WTC11 (cell line): Measurements from ENCODE around the gene FAM169A.

Experiments
- CBFB ChIP-seq: sonication (generic); formaldehyde crosslinking; IDR thresholded peaks from 2 replicates; pipeline ENCODE4 v1.8.1; 2022; ENCODE audit warnings: mild to moderate bottlenecking, low read depth, missing genetic modification reagents
- JAZF1 ChIP-seq: fragments of 250-450 bp; sonication (Bioruptor Pico); IDR thresholded peaks from 2 replicates; pipeline ENCODE4 v1.9.0; 2021; ENCODE audit warnings: moderate library complexity, mild to moderate bottlenecking, inconsistent platforms
- NFYB ChIP-seq: sonication (generic); formaldehyde crosslinking; conservative IDR thresholded peaks from 2 replicates; pipeline ENCODE4 v1.8.0; 2022; ENCODE audit warnings: low read depth, missing genetic modification reagents
- NR3C1 ChIP-seq: sonication (generic); formaldehyde crosslinking; conservative IDR thresholded peaks from 2 replicates; pipeline ENCODE4 v1.8.1; 2023; ENCODE audit warnings: low read depth, mild to moderate bottlenecking, missing genetic modification reagents
- SMAD4 ChIP-seq: sonication (generic); formaldehyde crosslinking; IDR thresholded peaks from 2 replicates; pipeline ENCODE4 v1.8.0; 2022; ENCODE audit warnings: mild to moderate bottlenecking, missing genetic modification reagents
- SP1 ChIP-seq: sonication (generic); formaldehyde crosslinking; conservative IDR thresholded peaks from 2 replicates; pipeline ENCODE4 v1.8.1; 2022; ENCODE audit warnings: missing genetic modification reagents
- TEAD4 ChIP-seq: sonication (generic); formaldehyde crosslinking; IDR thresholded peaks from 2 replicates; pipeline ENCODE4 v1.8.0; 2022; ENCODE audit warnings: mild to moderate bottlenecking, missing genetic modification reagents
- TP53 ChIP-seq: sonication (generic); formaldehyde crosslinking; IDR thresholded peaks from 2 replicates; pipeline ENCODE4 v1.8.1; 2023; ENCODE audit warnings: mild to moderate bottlenecking, missing genetic modification reagents
- ZNF138 ChIP-seq: sonication (generic); formaldehyde crosslinking; conservative IDR thresholded peaks from 2 replicates; pipeline ENCODE4 v1.8.1; 2022; ENCODE audit warnings: mild to moderate bottlenecking, moderate library complexity, missing genetic modification reagents
- ZNF396 ChIP-seq: fragments of 250-450 bp; sonication (Bioruptor Pico); IDR thresholded peaks from 2 replicates; pipeline ENCODE4 v1.8.0; 2021; ENCODE audit warnings: mild to moderate bottlenecking, moderate library complexity, borderline replicate concordance
- TF ChIP-seq, protein P1 (sequence below): fragments of 200-600 bp; IDR thresholded peaks from 2 replicates; pipeline ENCODE4 v1.8.0; 2022; ENCODE audit warnings: antibody characterized with exemption
- TF ChIP-seq, protein P2 (sequence below): sonication (generic); formaldehyde crosslinking; IDR thresholded peaks from 2 replicates; pipeline ENCODE4 v1.8.1; 2023; ENCODE audit warnings: mild to moderate bottlenecking, moderate library complexity, missing genetic modification reagents
- TF ChIP-seq, protein P3 (sequence below): sonication (generic); formaldehyde crosslinking; IDR thresholded peaks from 2 replicates; pipeline ENCODE4 v1.8.0; 2022; ENCODE audit warnings: mild to moderate bottlenecking, missing genetic modification reagents

DNA sequence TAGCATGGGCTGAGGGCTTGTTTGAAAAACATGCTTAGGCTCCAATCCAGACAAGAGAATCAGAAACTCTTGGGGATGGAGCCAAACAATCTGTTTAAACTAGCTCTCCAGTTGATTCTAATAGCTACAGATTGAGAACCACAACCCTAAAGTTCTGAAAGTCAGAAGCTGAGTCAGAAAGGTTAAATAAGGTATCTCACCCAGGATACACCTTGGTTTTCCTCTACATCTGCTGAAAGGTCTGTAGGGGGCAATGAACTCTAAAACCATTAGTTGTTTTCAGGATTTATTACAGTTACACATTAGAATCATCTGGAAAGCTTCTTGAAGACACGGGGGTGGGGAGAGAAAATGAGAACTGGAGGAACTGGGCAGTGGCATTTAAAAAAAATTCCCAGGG is 104.9 kb downstream of the FAM169A start:
- TF ChIP-seq ZNF138 (CRISPR knock-in tag) (no peak), TEAD4 (CRISPR knock-in tag) (no peak), ZNF396 (CRISPR knock-in tag) (no peak), NFYB (CRISPR knock-in tag) (no peak), TP53 (CRISPR knock-in tag) (no peak), CBFB (CRISPR knock-in tag) (no peak), NR3C1 (no peak), SP1 (no peak), JAZF1 (CRISPR knock-in tag) (no peak), SMAD4 (no peak)
- TF ChIP-seq, protein P1, sequence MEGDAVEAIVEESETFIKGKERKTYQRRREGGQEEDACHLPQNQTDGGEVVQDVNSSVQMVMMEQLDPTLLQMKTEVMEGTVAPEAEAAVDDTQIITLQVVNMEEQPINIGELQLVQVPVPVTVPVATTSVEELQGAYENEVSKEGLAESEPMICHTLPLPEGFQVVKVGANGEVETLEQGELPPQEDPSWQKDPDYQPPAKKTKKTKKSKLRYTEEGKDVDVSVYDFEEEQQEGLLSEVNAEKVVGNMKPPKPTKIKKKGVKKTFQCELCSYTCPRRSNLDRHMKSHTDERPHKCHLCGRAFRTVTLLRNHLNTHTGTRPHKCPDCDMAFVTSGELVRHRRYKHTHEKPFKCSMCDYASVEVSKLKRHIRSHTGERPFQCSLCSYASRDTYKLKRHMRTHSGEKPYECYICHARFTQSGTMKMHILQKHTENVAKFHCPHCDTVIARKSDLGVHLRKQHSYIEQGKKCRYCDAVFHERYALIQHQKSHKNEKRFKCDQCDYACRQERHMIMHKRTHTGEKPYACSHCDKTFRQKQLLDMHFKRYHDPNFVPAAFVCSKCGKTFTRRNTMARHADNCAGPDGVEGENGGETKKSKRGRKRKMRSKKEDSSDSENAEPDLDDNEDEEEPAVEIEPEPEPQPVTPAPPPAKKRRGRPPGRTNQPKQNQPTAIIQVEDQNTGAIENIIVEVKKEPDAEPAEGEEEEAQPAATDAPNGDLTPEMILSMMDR: no peak
- TF ChIP-seq, protein P2, sequence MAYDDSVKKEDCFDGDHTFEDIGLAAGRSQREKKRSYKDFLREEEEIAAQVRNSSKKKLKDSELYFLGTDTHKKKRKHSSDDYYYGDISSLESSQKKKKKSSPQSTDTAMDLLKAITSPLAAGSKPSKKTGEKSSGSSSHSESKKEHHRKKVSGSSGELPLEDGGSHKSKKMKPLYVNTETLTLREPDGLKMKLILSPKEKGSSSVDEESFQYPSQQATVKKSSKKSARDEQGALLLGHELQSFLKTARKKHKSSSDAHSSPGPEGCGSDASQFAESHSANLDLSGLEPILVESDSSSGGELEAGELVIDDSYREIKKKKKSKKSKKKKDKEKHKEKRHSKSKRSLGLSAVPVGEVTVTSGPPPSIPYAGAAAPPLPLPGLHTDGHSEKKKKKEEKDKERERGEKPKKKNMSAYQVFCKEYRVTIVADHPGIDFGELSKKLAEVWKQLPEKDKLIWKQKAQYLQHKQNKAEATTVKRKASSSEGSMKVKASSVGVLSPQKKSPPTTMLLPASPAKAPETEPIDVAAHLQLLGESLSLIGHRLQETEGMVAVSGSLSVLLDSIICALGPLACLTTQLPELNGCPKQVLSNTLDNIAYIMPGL (CRISPR knock-in tag): no peak
- TF ChIP-seq, protein P3, sequence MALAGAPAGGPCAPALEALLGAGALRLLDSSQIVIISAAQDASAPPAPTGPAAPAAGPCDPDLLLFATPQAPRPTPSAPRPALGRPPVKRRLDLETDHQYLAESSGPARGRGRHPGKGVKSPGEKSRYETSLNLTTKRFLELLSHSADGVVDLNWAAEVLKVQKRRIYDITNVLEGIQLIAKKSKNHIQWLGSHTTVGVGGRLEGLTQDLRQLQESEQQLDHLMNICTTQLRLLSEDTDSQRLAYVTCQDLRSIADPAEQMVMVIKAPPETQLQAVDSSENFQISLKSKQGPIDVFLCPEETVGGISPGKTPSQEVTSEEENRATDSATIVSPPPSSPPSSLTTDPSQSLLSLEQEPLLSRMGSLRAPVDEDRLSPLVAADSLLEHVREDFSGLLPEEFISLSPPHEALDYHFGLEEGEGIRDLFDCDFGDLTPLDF (CRISPR knock-in tag): no peak
